SH-SY5Y (cell line): ENCODE measurements around the gene PI4K2B.

Experiments
- GATA2 ChIP-seq: IDR thresholded peaks from 2 replicates; pipeline ENCODE4 v1.6.1; 2011; ENCODE audit warnings: mild to moderate bottlenecking, low read depth, low read length
- GATA3 ChIP-seq: IDR thresholded peaks from 2 replicates; pipeline ENCODE4 v1.6.1; 2011; ENCODE audit warnings: low read depth, mild to moderate bottlenecking, low read length, moderate library complexity

GRCh38 chr4:25215511-25215910 lies 18.3 kb upstream of the PI4K2B start:
- TF ChIP-seq GATA3 (no peak), GATA2 (no peak)
